Medulla oblongata (tissue), 1 donor: Measurements from ENCODE around the gene TCF15.

ENCODE experiments used
- DNase-seq: peaks from one replicate; pipeline ENCODE4 v3.0.0-alpha.2; 2015; ENCODE audit errors: extremely low spot score

The TCF15 gene

GRCh38 chr20:610130-611046, at the start of gene TCF15:
Gene TCF15, minus strand, starts transcription at chr20:610309. Its CDS starts 72 bp downstream, at chr20:610237.
- DNase-seq, result no peak

GRCh38 chr20:658731-659291, 48.7 kb upstream of the TCF15 start:
- DNase-seq, result peak; percentile 12

GRCh38 chr20:658202-658601, 48.1 kb upstream of the TCF15 start:
- DNase-seq, result no peak

- no peak for DNase-seq
Observed at GRCh38 chr20:655726-656624, 45.9 kb upstream of the TCF15 start.

- DNase-seq, result no peak
Observed at GRCh38 chr20:654417-654750, 44.3 kb upstream of the TCF15 start.

GRCh38 chr20:653590-654416, 43.7 kb upstream of the TCF15 start:
- DNase-seq, result no peak

- DNase-seq, result peak; percentile 83
Observed at GRCh38 chr20:653110-653589, 43.0 kb upstream of the TCF15 start, which contains the start of gene SRXN1. Gene SRXN1, minus strand, starts transcription at chr20:653200. Its CDS starts 15 bp downstream, at chr20:653185.

GRCh38 chr20:652615-653109, 42.6 kb upstream of the TCF15 start:
- no peak for DNase-seq

- no peak for DNase-seq
Observed at GRCh38 chr20:651713-652614, 41.9 kb upstream of the TCF15 start.

GRCh38 chr20:650954-651353, 40.8 kb upstream of the TCF15 start:
- no peak for DNase-seq

- DNase-seq, result no peak
Observed at GRCh38 chr20:650281-650680, 40.2 kb upstream of the TCF15 start.

GRCh38 chr20:647479-648019, 37.4 kb upstream of the TCF15 start:
- DNase-seq, result no peak

- no peak for DNase-seq
Observed at GRCh38 chr20:646868-647233, 36.7 kb upstream of the TCF15 start.

- DNase-seq, result no peak
Observed at GRCh38 chr20:646107-646867, 36.2 kb upstream of the TCF15 start.

GRCh38 chr20:645318-646106, 35.4 kb upstream of the TCF15 start:
- peak; percentile 50 for DNase-seq

GRCh38 chr20:644692-645317, 34.7 kb upstream of the TCF15 start:
- no peak for DNase-seq

- DNase-seq, result no peak
Observed at GRCh38 chr20:642398-643174, 32.5 kb upstream of the TCF15 start.
